A172 (cell line): ENCODE results near the gene TUBA1B. TPM values are rescaled to one million over a fixed set of nuclear protein-coding genes. Genes with fewer than 3 reads are reported as not detected.
"Not testable (repeated sequence)": the region's sequence is repeated elsewhere in the genome, so short reads cannot be mapped to it uniquely, and the experiment has no call there.

Experiments used
- DNase-seq: peaks from one replicate; pipeline ENCODE4 v3.0.0-alpha.2; 2015; ENCODE audit warnings: low spot score
- total RNA-seq: library from RNA; depleted of rRNA; stranded (reverse); fragments of >200 nt; shearing (Covaris generic); gene quantifications from 2 replicates; pipeline ENCODE4 v1.2.3, GENCODE V29; 2014; rRNA removed

Gene TUBA1B
- 2,613 and 2,957 TPM in 2 replicates for total RNA-seq

GRCh38 chr12:49131051-49131893 is at the start of gene TUBA1B:
Gene TUBA1B (minus strand): TSS chr12:49131395. CDS start chr12:49131300, 95 bp downstream.
- DNase-seq = peak; percentile 75

DNA sequence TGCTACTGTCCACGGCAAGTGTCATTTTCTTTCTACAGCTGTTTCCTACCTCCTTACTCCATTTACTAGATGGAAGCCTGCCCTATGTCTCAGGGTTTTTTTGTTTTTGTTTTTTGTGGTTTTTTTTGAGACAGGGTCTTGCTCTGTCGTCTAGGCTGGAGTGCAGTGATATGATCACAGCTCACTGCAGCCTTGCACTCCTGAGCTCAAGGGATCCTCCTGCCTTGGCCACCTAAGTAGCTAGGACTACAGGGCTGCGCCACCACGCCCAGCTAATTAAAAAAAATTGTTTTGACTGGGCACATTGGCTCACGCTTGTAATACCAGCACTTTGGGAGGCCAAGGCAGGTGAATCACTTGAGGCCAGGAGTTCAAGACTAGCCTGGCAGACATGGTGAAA is 43.0 kb upstream of the TUBA1B start:
- no peak for DNase-seq

DNA sequence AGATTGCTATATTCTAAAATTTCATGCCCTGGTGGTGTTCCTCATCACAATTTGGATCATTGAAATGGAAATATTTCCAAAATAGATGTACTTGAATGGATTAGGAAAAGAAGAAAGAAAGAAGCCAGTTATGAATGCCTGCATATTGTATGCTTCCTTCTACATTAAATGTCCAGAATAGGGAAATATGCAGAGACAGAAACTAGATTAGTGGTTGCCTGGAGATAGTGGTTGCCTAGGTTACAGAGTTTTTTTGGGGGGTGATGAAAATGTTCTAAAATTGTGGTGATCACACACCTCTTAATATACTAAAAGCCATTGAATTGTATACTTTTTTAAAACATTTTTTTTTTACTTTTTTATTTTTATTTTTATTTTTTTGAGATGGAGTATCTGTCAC is 39.7 kb upstream of the TUBA1B start:
- no peak for DNase-seq

DNA sequence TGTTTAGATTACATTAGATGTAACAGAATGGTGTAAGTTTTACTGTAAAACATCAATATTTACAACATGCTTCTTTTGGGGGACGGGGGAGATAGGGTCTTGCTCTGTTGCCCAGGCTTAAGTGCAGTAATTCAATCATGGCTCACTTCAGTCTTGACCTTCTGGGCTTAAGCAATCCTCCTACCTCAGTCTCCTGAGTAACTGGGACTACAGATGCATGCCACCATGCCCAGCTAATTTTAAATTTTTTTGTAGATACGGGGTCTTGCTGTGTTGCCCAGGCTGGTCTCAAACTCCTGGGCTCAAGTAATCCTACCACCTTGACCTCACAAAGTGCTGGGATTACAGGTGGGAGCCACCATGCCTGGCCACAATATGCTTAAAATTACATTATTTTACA is 33.9 kb upstream of the TUBA1B start:
- no peak for DNase-seq

- DNase-seq = not testable (repeated sequence)
Measured at GRCh38 chr12:49161901-49162300, 30.7 kb upstream of the TUBA1B start.

DNA sequence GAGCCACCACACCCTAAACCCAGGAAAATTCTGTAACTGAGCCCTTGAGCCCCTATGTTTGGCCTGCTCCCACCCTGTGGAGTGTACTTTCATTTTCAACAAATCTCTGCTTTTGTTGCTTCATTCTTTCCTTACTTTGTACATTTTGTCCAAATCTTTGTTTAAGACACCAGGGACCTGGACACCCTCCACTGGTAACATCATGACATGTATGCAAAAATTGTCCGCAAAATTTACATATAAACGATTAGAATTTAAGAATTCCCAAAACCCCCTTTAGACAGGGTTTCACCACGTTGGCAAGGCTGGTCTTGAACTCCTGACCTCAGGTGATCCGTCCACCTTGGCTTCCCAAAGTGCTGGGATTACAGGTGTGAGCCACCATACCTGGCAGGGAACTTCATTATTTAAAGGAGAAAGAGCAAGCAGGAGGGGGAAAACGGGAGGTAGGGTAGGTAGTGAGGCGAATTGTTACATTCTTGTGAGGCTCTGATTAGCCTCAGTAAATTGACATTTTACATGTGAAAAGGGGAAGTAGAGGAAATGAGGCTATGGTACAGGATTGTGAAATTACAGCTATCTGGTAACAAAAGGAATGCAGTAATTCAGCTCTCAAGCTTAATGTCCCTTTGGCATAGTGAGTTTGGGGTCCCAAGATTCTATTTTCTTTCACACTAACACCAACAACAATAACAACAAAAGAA is 30.0 kb upstream of the TUBA1B start:
- DNase-seq = no peak

DNA sequence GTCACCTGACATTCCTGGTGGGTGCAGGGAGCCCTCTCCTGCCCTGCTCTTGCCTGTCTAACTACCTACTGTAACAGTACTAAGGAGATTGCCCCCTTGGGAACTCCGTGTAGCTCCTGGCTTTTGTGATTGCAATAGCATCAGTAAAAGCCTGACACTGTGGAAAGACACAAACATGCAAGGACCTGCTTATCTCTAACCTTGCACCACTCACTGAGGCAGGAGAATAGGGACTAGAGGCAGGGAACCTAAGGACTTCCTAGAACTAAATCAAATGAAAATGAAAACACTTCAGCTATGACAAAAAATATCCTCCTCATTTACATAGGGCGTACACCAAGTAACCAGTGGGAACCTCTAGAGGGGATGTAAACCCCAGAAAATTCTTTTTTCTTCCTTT is 29.2 kb upstream of the TUBA1B start:
- no peak for DNase-seq

DNA sequence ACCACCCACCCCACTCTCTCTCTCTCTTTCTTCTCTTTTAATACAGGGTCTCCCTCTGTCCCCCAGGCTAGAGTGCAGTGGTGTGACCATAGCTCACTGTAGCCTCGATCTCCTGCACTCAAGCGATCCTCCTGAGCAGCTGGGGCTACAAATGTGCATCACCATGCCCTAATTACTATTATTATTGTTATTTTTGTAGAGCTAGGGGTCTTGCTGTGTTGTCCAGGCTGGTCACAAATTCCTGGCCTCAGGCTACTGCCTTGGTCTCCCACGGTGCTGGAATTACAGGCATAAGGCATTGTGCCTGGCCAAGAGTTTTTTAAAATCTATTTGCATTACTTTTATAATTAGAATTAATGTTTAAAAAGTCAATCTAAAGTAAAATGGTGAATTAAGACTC is 23.0 kb upstream of the TUBA1B start:
- no peak for DNase-seq

GRCh38 chr12:49147384-49147783 is 16.2 kb upstream of the TUBA1B start:
- DNase-seq = no peak

- no peak for DNase-seq
Measured at GRCh38 chr12:49146406-49146805, 15.2 kb upstream of the TUBA1B start.

DNA sequence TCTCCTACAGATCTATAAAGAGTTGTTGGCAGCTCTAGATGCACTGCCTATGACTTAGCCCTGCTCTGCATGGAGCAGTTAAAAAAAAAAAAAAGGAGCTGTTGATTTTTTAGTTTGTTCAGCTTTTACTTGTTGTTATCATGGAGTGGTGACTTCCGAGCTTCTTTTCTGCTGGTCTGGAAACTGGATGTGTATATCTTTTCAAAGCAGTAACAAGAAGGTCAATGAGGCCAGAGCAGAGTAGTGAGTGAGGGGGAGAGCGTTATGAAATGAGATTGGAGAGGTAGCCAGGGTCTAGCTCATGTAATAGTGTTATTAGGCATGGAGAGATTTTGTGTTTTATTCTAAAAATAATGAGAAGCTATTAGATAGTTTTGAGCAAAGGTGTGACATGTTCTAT is 13.2 kb upstream of the TUBA1B start:
- DNase-seq = no peak

DNA sequence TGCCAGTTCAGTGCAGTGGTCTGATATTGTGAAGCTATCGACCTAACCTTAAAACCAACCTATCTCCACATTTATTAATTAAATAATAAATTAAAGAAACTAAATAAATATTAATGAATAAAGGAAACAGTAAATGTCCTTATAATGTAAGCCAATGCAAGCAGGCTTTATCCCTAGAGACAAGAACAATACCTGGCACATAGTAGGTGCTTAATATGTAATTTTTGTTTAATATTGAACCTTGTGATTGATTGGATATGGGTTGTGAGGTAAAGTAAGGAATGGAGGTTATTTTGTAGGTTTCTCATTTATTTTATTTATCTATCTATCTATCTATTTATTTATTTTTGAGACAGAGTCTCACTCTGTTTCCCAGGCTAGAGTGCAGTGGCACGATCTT is 7.8 kb upstream of the TUBA1B start:
- no peak for DNase-seq

DNA sequence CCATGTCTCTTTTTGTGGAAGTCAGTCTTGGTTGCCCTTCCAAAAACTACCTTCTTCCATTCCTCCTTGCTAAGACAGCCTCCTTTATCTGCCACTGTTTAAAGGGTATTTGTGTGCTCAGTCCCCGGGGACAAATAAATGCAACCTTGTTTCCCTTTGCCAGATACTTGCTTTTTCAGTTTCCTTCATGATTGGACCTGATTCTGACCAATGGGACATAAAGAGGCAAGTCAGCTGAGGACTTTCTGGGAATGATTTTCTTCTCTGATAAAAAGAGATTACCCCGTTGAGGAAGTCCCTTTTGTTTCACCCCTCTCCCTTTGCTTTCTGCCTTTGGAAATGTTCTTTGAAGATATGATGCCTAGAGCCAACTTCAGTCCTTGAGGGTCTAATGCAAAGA is 7.4 kb upstream of the TUBA1B start:
- no peak for DNase-seq

DNA sequence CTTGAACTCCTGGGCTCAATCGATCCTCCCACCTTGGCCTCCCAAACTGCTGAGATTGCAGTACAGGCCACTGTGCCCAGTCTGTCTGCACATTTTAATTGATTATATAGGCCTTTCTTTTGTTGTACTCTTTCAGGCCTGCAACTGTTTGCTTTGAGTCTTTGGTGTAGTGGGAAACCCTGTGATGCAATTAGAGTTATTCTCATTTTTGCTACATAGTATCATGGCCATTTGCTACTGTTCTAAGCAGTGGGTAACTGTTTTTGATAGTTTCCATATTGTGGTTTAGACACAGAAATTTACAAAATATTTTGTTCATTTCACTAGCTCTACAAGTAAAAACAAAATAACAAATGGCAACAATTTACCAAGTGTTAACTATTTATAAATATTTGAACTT is 6.3 kb upstream of the TUBA1B start:
- DNase-seq = no peak

DNA sequence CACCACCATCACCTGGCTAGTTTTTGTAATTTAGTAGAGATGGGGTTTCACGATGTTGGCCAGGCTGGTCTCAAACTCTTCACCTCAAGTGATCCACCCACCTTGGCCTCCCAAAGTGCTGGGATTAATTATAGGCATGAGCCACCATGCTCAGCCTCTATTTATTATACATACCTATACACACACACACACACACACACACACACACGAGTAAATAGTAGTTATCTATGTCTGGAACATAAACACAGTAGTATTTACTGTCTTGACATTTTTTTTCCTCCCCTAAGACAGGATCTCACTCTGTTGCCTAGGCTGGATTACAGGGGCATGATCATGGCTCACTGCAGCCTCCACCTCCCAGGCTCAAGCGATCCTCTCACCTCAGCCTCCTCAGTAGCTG is 5.8 kb upstream of the TUBA1B start:
- not testable (repeated sequence) for DNase-seq

GRCh38 chr12:49133590-49133989 is 2.4 kb upstream of the TUBA1B start:
- DNase-seq = no peak

- no peak for DNase-seq
Measured at GRCh38 chr12:49133014-49133413, 1.8 kb upstream of the TUBA1B start.

GRCh38 chr12:49131894-49132461 is 783 bp upstream of the TUBA1B start:
- peak; percentile 31 for DNase-seq

- DNase-seq = peak; percentile 92
Measured at GRCh38 chr12:49130151-49131050, 794 bp downstream of the TUBA1B start.

GRCh38 chr12:49129332-49130150 is 1.7 kb downstream of the TUBA1B start:
- no peak for DNase-seq

DNA sequence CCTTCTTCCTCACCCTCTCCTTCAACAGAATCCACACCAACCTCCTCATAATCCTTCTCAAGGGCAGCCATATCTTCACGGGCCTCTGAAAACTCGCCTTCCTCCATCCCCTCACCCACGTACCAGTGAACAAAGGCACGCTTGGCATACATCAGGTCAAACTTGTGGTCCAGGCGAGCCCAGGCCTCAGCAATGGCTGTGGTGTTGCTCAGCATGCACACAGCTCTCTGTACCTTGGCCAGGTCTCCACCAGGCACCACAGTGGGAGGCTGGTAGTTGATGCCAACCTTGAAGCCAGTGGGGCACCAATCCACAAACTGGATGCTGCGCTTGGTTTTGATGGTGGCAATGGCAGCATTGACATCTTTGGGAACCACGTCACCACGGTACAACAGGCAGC is 3.2 kb downstream of the TUBA1B start:
- not testable (repeated sequence) for DNase-seq
